ENCODE results near the gene KRTAP12-3. TPM values are rescaled to one million over a fixed set of nuclear protein-coding genes. Genes with fewer than 3 reads are reported as not detected.

The KRTAP12-3 gene
- polyA plus RNA-seq, 1 donor from 2014 or later, result not detected

DNA sequence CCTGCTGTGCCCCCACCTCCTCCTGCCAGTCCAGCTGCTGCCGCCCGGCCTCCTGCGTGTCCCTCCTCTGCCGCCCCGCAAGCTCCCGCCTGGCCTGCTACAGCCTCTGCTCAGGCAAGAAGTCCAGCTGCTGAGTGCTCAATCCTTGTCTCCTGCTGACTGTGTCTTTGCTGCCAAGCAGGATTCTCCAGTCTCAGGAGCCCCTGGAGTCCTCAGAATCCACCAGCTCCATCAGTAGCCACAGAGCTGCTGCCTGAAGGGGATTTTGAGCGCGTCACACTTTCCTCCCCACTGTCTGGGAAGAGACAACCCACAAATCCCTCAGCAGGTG is 10.5 kb upstream of the KRTAP12-3 start:
- Histone ChIP-seq H4K20me1 (ENCODE audit: insufficient read depth) (no peaks in the 10 kb centered on the region), H3F3A (ENCODE audit: insufficient read depth, low read length, poor library complexity, severe bottlenecking) (no peaks in the 10 kb centered on the region), H3K79me2 (replicated peaks; ENCODE audit: insufficient read depth, low read length) (no peaks in the 10 kb centered on the region), H3K9me3 (ENCODE audit: low read length) (no peaks in the 10 kb centered on the region), H3K27me3 (ENCODE audit: insufficient read depth, low read depth, low read length) (no peaks in the 10 kb centered on the region), H3K36me3 (ENCODE audit: insufficient read depth, low read length) (no peaks in the 10 kb centered on the region), H3K9ac (ENCODE audit: low read length) (no peak overlapping the region), H3K4me2 (ENCODE audit: low read length) (no peak overlapping the region), H3K9me2 (ENCODE audit: insufficient read depth, low read length) (no peaks in the 10 kb centered on the region), H3K4me3 (ENCODE audit: low read length) (no peak overlapping the region), H3K27ac (ENCODE audit: low read length) (no peak overlapping the region), H2AFZ (ENCODE audit: low read depth, low read length) (no peak overlapping the region)
- TF ChIP-seq EP300 (conservative IDR thresholded peaks at IDR 0.05; ENCODE audit: poor library complexity, severe bottlenecking) (no peak), EZH2 (IDR thresholded peaks at IDR 0.05; ENCODE audit: borderline replicate concordance, insufficient read depth, low read length, poor library complexity, severe bottlenecking) (no peak), RAD21 (conservative IDR thresholded peaks at IDR 0.05) (no peak), POLR2AphosphoS5 (IDR thresholded peaks at IDR 0.05) (no peak), MXI1 (conservative IDR thresholded peaks at IDR 0.05; ENCODE audit: poor library complexity, severe bottlenecking) (no peak), TAF1 (IDR thresholded peaks at IDR 0.05; ENCODE audit: low read depth) (no peak), SMC3 (conservative IDR thresholded peaks at IDR 0.05; ENCODE audit: poor library complexity) (no peak), REST (IDR thresholded peaks at IDR 0.05; ENCODE audit: borderline replicate concordance) (no peak)
- TF ChIP-seq, protein P1, sequence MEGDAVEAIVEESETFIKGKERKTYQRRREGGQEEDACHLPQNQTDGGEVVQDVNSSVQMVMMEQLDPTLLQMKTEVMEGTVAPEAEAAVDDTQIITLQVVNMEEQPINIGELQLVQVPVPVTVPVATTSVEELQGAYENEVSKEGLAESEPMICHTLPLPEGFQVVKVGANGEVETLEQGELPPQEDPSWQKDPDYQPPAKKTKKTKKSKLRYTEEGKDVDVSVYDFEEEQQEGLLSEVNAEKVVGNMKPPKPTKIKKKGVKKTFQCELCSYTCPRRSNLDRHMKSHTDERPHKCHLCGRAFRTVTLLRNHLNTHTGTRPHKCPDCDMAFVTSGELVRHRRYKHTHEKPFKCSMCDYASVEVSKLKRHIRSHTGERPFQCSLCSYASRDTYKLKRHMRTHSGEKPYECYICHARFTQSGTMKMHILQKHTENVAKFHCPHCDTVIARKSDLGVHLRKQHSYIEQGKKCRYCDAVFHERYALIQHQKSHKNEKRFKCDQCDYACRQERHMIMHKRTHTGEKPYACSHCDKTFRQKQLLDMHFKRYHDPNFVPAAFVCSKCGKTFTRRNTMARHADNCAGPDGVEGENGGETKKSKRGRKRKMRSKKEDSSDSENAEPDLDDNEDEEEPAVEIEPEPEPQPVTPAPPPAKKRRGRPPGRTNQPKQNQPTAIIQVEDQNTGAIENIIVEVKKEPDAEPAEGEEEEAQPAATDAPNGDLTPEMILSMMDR (IDR thresholded peaks at IDR 0.05; ENCODE audit: poor library complexity, severe bottlenecking), result no peak

- H2AFZ ChIP-seq (ENCODE audit: low read depth, low read length), result no peak overlapping the region
- no peak for TF ChIP-seq RAD21 (conservative IDR thresholded peaks at IDR 0.05)
- TF ChIP-seq EZH2 (IDR thresholded peaks at IDR 0.05; ENCODE audit: borderline replicate concordance, insufficient read depth, low read length, poor library complexity, severe bottlenecking), result no peak
- no peak for TF ChIP-seq SMC3 (conservative IDR thresholded peaks at IDR 0.05; ENCODE audit: poor library complexity)
- no peak for TF ChIP-seq MXI1 (conservative IDR thresholded peaks at IDR 0.05; ENCODE audit: poor library complexity, severe bottlenecking)
- no peak for TF ChIP-seq EP300 (conservative IDR thresholded peaks at IDR 0.05; ENCODE audit: poor library complexity, severe bottlenecking)
- TF ChIP-seq, protein P1 (IDR thresholded peaks at IDR 0.05; ENCODE audit: poor library complexity, severe bottlenecking), result no peak
- TF ChIP-seq POLR2AphosphoS5 (IDR thresholded peaks at IDR 0.05), result no peak
- no peak for TF ChIP-seq REST (IDR thresholded peaks at IDR 0.05; ENCODE audit: borderline replicate concordance)
- TF ChIP-seq TAF1 (IDR thresholded peaks at IDR 0.05; ENCODE audit: low read depth), result no peak
- no peaks in the 10 kb centered on the region for H3K9me2 ChIP-seq (ENCODE audit: insufficient read depth, low read length)
- H3K9me3 ChIP-seq (ENCODE audit: low read length), result no peaks in the 10 kb centered on the region
- H3K27me3 ChIP-seq (ENCODE audit: insufficient read depth, low read depth, low read length), result no peaks in the 10 kb centered on the region
- no peak overlapping the region for H3K4me3 ChIP-seq (ENCODE audit: low read length)
- H3K9ac ChIP-seq (ENCODE audit: low read length), result no peak overlapping the region
- no peak overlapping the region for H3K4me2 ChIP-seq (ENCODE audit: low read length)
- no peaks in the 10 kb centered on the region for H4K20me1 ChIP-seq (ENCODE audit: insufficient read depth)
- H3F3A ChIP-seq (ENCODE audit: insufficient read depth, low read length, poor library complexity, severe bottlenecking), result no peaks in the 10 kb centered on the region
- no peak overlapping the region for H3K27ac ChIP-seq (ENCODE audit: low read length)
- no peaks in the 10 kb centered on the region for H3K36me3 ChIP-seq (ENCODE audit: insufficient read depth, low read length)
- no peaks in the 10 kb centered on the region for H3K79me2 ChIP-seq (replicated peaks; ENCODE audit: insufficient read depth, low read length)
Observed at GRCh38 chr21:44648557-44649311, 9.0 kb upstream of the KRTAP12-3 start.

Data from neural cell (in vitro differentiated cells).